ENCODE results near the gene BFSP1.
A peak's percentile ranks its signal among the peaks of the same experiment; 100 is the strongest.

The BFSP1 gene

DNA sequence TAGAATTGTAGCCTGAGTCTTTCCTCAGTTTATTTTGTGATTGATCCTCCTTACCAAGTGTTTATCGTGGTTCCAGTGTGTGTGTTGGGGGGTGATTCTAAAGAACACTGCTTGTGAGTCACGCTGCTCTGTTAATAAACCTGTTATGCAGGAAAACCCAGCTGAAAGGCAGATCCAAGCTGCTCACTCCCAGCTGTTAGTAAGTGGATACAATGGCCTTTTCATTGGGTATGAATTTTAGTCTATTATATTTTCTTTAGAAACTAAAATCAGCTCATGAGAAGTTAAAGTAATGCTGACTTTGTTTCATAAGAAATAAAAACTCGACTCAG, 26.5 kb upstream of the BFSP1 start:
- peak; percentile 87 for DNase-seq (ENCODE audit: low read depth)

DNA sequence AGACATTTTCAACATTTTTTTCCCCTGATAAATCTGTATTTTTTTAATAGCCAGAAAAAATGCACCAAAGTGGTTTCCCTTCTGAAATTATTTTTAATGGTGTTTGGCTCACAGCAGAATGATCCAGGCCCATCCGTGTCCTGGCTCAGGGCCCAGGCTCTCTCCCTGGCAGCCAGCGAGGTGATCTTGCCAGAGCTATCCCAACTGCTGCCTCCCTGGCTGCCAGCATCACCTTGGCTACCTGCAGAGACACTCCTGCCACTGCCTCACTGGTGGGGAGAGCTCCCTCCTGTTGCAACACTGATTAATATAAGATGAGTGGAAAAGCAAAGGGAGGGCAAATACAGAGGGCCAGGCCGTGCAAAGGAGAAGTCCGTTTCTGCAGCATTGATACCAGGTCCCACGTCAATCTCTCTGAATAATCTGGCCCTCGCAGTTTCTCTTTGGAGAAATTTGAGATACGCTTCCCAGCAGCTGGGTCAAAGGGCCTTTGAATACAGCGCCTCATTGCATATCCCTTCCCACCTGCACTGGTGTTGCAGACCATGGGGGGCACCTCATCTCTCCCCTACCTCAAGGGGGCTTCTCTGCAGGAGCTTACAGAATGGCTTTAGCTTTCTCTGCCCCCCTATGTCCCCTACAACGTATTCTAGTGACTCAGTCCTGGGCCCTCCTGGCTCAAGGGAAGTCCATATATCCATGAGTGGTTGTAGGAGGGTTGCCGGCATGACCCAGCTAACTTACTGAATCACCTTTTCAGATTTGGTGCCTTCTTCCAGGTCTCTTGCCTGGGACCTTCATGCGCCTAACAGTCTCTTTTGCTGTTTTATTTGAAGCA, 25.9 kb upstream of the BFSP1 start:
- DNase-seq (ENCODE audit: low read depth), result peak; percentile 63

DNA sequence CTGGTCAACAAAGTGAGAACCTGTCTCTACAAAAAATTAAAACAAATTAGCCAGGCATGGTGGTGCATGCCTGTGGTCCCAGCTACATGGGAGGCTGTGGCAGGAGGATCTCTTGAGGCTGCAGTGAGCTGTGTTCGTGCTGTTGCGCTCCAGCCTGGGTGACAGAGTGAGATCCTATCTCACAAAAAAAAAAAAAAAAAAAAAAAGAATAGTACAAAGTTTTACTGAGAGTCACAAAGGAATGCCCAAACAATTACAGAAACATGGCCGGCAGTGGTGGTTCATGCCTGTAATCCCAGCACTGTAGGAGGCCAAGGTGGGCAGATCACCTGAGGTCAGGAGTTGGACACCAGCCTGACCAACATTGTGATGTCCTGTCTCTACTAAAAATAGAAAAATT, 23.9 kb upstream of the BFSP1 start:
- no peak for DNase-seq (ENCODE audit: low read depth)

DNA sequence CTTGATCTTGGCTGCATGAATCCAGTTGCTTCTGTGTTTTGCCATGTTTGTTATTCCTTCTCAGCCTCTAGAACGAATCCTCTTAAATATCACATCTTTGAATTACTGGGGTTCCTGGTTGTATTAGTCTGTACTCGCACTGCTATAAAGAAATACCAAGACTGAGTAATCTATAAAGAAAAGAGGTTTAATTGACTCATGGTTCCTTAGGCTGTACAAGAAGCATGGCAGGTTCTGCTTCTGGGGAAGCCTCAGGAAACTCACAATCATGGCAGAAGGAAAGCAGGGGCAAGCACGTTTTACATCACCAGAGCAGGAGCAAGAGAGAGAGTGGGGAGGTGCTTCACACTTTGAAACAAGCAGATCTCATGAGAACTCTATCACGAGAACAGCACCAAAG, 18.0 kb upstream of the BFSP1 start:
- DNase-seq (ENCODE audit: low read depth), result no peak

DNA sequence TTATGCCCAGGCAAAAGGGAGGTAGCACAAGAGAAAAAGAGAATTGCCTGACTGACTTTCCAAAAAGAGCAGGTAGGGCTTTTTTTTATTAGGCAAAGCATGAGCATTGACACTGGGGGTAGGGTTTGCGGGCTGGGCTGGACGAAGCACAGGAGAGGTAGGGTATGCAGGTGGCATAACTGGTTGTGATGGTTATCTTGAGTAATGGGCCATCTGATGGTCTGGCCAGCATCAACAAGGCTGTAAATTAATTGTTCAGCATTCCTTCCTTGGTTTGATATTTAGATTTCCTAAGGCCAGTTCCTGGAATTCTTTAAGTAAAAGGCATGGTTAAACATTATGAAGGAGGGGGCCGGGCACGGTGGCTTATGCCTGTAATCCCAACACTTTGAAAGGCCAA, 13.9 kb upstream of the BFSP1 start:
- no peak for DNase-seq (ENCODE audit: low read depth)

DNA sequence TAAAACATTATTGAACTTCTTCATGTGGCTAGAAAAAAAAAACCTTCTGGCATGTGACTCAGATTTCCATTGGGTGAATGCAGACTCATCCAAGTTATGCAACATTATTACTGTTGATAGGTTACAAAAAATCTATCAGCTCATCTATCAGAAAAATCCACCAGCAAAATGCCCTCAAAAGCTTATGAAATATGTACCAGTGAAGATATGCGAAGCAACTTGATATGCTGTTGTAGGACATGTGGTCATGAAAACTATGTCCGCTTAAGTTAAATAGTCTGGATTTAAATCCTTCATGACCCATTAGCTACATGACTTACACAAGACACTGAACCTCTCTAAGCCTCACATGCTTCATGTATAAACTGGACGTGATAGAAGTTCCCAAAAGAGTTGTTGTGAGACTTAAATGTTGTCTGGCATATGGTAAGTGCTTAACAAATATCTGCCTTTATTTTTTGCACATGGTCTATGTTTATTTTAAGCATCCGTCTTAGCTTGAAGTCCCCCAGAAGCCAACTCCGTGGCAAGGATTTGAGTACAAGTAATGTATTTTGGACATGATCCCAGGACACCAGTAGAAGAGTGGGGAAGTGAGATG, 12.5 kb upstream of the BFSP1 start:
- DNase-seq (ENCODE audit: low read depth), result peak; percentile 63

DNA sequence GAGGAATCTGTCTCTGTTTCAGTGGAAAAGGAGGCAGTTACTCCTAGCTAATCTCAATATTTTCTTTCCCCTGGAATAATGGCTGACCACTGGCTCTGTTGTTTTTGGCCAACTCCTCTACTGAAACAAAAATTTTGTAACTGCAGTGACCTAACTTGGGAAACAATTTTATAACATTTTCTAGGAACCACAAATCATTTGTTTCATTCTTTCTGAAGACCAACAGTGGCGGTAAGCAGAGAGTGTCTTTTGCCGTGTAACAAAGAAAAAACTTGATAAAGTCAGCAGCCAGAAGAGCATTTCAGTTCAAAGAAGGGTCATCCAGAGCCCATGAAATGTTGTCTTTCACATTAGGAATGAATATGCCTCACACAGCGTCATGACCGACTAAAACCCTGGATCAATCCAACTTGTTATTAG, 11.8 kb upstream of the BFSP1 start:
- DNase-seq (ENCODE audit: low read depth), result peak; percentile 62

DNA sequence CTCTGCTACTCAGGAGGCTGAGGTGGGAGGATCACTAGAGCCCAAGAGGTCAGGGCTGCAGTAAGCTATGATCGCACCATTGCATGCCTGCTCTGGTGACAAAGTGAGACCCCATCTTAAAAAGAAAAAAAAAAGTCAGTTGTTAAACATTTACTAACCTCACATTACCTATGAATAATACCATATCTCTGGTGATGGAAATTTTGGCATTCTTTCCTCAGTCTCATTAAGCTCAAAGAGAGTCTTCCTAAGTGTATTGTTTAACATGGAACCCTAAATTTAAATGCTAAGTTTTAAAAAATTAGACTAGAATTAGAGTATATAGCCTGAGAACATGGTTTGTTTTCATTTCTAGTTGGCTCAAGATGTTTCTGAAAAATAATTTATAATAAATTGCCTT, 11.3 kb upstream of the BFSP1 start:
- no peak for DNase-seq (ENCODE audit: low read depth)

DNA sequence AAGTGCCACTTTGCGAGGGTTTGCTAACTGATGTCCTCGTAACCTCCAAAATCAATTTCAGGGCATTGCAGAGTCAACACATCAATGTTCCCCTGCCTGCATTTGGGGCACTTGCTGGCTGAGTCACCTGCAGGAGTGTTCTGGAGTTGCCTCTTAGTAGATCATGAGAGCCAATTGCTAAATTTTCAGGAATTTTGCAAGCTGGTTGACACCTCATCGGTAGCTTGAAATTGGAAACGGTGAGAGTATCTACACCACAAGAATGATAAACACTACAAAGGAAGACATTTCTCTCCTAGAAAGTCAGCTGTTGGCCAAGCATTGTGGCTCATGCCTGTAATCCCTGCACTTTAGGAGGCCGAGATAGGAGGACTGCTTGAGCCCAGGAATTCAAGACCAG, 10.8 kb upstream of the BFSP1 start:
- peak; percentile 53 for DNase-seq (ENCODE audit: low read depth)

DNA sequence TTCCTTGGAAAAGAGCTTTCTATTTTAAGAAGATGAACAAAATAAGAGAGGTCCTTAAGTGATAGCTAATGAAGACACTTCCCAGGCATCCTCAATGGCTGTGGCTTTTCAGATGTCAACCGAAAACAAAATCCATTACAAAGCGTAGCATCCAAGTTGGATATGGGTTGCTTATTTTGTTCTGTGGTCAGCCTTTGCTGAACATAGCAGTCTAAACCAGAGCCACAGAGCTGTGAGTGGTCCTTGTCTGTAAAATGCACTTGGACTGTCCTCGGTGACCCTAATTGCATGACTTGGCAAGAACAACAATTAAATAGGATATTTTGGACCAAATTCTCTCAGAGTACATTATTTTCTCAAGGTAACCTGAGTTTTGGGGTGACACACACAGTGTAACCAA, 10.4 kb upstream of the BFSP1 start:
- DNase-seq (ENCODE audit: low read depth), result no peak

DNA sequence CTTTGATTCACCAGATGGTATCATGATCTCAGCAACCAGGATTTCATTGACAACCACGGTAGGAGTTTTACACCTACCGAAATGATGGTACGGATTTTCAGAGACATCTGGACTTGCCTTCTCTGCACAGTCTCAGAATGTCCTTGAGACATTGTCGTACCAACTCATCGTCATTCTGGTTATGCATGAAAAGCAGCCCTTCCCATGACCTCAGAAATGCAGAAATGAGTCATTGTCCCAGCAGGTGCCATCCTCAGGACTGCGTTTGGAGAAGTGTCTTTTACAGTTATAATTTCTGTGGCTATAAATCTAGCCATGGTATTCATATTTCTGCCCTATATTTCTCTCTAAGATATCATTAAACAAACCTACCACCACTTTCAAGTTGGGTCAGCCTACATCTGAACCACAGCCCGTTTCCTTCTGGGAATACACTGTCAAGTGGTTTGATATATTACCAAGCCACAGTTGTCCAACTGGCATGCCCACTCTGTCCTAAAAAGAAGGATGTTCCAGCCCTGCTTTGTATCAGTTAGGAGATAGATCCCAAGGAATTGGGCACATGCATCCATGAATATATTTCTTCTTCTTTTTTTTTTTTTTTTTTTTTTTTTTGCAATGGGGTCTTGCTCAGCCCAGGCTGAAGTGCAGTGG, 7.5 kb upstream of the BFSP1 start:
- peak; percentile 40 for DNase-seq (ENCODE audit: low read depth)

DNA sequence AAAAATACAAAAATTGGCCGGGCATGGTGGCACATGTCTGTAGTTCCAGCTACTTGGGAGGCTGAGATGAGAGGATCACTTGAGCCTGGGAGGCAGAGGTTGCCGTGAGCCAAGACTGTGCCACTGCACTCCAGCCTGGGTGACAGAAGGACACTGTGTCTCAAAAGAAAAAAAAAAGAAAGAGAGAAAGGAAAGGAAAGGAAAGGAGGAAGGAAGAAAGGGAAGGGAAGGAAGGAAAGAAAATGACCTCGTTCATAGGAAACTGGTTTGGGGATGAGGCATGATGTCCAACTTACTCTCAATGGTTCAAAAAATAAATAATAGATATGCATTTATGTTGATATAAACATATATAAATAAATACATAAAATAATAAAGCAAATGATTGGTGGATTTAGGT, 6.8 kb upstream of the BFSP1 start:
- DNase-seq (ENCODE audit: low read depth), result no peak

DNA sequence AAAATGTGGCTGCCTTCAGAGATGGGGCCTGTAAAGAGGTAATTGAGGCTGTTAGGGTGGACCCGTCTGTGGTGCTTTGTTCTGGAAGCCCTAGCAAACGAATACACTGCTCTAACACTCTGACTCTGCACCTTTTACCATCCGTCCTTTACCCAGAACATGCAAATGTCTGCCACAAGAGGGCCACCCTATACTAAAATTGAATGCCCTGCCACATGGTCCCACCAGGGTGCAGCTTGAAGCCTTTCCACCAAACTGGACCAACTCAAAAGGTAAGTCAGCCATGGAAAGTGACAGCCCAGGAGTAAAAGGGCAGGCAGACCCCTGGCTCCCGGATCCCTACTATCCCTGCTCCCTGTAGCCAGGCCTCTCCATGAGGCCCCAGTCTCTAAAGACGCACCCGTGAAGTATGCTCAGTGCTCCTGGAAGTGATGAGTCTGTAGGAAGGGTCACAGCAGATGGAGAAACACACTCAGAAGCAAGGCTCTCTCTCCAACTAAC, 5.8 kb upstream of the BFSP1 start:
- peak; percentile 83 for DNase-seq (ENCODE audit: low read depth)

DNA sequence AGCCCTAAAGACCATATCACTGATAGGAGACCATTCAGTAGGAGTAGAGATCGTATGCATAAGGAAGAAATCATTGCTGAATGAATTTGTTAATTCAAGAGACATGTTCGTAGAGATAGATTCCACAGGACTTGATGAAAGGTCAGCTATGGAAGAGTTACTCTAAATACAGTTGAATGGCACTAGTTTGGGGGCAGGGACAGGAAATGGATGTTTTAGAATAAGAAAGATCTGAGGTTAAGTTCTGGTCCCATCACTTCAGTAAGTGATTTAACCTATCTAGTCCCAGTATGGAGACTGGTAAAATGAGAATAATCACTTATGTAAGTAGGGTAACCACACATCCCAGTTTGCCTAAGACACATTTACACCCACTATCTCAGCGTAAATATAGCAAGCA, 2.9 kb upstream of the BFSP1 start:
- no peak for DNase-seq (ENCODE audit: low read depth)

DNA sequence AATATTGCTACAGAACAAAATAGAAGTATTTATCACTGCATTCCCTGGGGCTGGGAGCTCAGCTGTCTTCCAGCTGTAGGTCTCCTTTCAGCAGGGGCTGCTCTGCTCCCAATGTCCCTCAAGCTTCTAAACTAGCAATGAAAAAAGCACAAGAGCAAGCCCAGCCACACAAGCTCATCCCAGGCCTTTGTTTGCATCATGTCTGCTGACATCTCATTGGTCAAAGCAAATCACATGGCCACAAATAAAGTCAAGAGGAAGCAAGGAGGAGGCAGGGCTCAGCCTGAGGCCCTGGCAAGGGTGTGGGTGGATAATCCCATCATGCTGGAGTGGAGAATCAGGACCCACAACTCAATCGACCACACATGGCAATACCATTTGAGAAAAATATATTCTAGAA, 2.2 kb upstream of the BFSP1 start:
- peak; percentile 59 for DNase-seq (ENCODE audit: low read depth)

DNA sequence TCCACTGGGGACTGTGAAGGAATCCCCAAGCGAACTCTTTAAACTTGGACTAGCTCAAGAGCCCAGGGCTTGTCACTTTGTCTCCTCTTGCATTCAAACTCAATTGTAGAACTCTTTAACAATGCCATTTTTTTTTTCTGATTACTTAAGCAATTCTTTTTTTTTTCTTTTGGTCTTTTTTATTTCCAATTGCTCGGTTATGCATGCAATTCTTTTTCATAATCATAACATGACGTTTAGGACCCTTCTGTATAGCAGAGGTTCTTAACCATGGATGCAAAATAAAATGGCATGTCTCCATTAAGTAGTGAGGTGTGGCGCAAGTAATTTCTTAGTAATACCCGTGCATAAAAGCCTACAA, 466 bp upstream of the BFSP1 start:
- DNase-seq (ENCODE audit: low read depth), result no peak

DNA sequence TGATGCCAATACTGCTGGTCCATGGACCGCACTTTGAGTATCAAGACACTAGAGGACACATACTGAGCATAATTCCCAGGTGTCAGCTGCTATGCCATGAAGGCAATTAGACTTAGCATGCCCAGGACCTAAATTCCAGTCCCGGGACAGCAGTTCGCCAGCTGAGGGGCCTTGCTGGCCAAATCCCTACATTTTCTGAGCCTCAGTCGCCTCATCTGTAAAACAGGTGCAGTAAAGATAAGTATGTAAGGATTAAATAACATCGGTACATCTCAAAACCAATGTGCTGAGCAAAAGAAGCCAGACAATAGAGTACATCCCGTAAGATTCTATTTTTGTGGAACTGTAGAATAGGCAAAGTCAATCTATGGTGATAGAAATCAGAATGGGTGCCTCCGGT, 1.0 kb downstream of the BFSP1 start:
- no peak for DNase-seq (ENCODE audit: low read depth)

DNA sequence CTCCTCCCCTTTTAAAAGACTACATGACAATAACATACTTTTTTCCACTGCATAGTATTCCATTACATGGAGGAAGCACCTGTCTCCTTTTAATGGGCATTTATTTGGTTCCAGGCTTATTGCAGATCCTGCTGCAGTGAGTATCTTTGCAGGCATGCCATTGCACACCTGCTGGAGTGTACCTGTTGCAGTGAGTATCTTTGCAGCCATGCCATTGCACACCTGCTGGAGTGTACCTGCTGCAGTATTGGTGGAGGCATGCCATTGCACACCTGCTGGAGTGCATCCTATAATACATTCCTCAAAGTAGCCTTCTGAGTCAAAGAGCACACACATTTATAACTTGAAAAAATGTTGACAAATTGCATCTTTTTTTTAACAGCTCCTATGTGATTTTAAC, 1.6 kb downstream of the BFSP1 start:
- no peak for DNase-seq (ENCODE audit: low read depth)

DNA sequence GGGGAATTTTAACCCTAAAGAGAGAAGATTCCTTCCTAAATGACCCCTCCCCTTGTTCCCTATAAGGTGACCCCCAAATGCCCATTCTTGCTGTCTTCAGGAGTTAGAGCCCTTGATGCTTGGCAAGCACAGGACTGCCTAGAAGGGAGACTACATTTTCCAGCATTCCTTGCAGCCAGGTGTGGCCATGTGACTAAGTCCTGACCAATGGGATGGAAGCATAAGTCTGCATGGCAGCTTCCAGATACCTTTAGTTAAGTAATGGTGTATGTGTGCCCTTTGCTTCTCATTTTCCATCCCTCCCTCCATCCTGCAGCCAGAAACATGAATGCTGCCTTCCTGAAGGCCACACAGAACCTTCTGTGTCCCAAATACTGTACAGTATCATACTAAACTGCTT, 5.5 kb downstream of the BFSP1 start:
- peak; percentile 49 for DNase-seq (ENCODE audit: low read depth)

DNA sequence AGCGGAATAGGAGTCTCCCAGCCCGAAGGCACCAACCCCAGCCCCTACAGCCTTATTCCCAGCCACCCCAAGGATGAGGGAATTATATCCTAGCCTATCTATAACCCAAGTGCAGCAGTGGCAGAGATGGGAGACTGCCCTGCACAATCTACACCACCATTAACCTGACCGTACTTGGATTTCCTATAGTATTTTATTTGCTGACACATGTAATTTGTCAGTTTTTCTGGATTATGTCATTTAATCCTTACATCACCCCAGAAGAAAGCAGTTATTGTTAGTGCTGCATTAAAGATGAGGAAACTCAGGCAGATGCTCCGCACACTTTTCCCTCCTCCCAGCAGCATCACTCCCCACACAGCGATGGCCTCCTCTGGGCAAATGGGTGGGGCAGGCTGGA, 6.0 kb downstream of the BFSP1 start:
- DNase-seq (ENCODE audit: low read depth), result no peak

DNA sequence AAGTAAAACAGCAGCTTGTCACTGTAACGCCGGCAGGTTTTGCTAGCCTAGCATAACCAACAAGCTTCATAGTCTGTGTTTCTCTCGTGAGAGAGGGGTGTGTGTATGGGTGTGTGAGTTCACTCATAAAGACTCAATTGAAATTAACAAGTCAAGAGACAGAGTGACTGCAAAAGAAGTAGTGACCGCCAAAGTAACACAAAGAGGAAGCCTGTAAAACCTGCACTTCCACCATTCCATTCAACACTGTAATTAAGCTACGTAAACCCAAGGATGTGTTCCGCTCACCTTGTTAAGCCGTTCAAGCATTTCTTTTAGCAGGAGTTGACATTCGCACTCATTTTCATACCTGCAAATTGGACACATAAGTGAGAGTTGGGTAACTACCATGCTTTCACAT, 6.6 kb downstream of the BFSP1 start:
- no peak for DNase-seq (ENCODE audit: low read depth)

DNA sequence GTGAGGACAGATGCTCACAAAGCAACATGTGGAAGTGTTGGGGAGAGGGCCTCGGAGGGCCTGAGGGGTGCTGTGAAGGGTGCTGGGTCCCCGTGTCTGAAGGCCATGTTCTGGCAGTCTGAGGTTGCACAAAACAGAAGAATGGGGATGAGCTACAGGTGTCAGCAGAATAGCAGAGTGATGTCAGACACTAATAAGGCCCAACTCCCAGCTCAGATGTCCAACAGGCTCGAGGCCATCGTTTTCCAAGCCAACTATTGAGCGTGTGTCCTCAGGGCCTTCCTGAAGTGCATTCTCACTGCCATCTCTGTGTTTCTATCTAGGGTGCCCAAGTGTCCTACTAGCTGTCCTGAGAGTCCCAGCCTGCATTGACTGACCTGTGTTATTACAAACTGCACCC, 7.9 kb downstream of the BFSP1 start:
- DNase-seq (ENCODE audit: low read depth), result no peak

DNA sequence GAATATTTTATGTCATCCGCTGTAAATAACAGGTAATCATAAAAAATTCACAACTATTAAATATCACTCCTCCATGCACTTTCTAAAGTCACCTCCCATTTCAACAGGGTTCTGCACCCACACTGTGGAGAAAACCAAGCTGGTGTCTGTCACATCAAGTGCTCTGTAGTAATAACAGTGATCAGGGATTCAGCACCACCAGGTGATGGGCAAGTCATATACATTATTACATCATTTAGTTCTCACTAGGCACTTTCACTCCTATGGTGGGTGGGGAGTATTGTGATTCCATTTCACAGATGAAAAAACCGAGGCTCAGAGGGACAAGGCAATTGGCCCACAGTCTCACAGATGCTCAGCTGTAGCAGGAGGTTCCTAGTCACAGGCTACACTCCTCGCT, 8.7 kb downstream of the BFSP1 start:
- DNase-seq (ENCODE audit: low read depth), result no peak

DNA sequence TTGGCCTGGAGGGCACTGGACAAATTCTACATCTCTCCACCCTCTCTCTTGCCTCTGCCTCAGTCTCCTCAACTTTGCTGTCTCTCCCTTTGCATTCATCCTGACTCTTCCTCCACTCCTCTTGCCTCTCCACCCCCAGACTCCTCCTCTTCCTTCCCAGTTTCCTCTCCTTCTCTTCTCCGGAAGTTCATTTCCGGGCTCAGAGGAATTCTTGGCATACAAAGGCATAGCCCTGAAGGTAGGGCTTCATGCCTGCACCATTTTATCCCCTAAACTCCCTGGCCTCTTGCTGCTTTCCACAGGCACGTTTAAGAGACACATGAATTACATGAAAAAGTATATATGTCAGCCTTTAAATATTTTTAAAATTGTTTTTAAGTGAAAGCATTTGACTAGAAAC, 10.6 kb downstream of the BFSP1 start:
- peak; percentile 17 for DNase-seq (ENCODE audit: low read depth)
